Gastrocnemius medialis (tissue), 4 donors: ENCODE results near the gene SLC16A9. TPM values are rescaled to one million over a fixed set of nuclear protein-coding genes. Genes with fewer than 3 reads are reported as not detected.

Experiments
- ATAC-seq, 2 donors: fragments of 150-250 bp; one replicate each; pipeline ENCODE4 v1.9.1; 2016
- DNase-seq, 2 donors: peaks; one replicate each; pipeline ENCODE4 v3.0.0-alpha.2; 2019
- H3K27ac ChIP-seq, 4 donors: fragments of 200-600 bp; sonication (generic); 1 replicate in 1 of 4; 2 replicates in 3 of 4; pipeline ENCODE4 v1.5.1; 2016 to 2018; ENCODE audit warnings: mild to moderate bottlenecking in 2 of 4, moderate library complexity in 1 of 4
- H3K27me3 ChIP-seq, 3 donors: fragments of 200-600 bp; sonication (generic) in 2 of 3; 1 replicate in 1 of 3; 2 replicates in 2 of 3; pipeline versions ENCODE4 v1.5.1 to v1.6.0; 2016 to 2019; ENCODE audit warnings: mild to moderate bottlenecking in 1 of 3, moderate library complexity in 1 of 3
- H3K36me3 ChIP-seq, 2 donors: fragments of 200-600 bp; sonication (generic) in 1 of 2; one replicate each; pipeline ENCODE4 v1.5.1; 2017 to 2018
- H3K4me1 ChIP-seq, 2 donors: fragments of 200-600 bp; sonication (generic) in 1 of 2; one replicate each; pipeline ENCODE4 v1.5.1; 2016 to 2017; ENCODE audit warnings: mild to moderate bottlenecking in 2 of 2
- H3K4me3 ChIP-seq, 4 donors: fragments of 200-600 bp; sonication (generic) in 3 of 4; 1 replicate in 1 of 4; 2 replicates in 3 of 4; pipeline ENCODE4 v1.5.1; 2016 to 2019; ENCODE audit warnings: mild to moderate bottlenecking in 2 of 4
- H3K9me3 ChIP-seq, 3 donors: fragments of 200-600 bp; sonication (generic) in 2 of 3; 1 replicate in 1 of 3; 2 replicates in 2 of 3; pipeline ENCODE4 v1.5.1; 2016 to 2019
- POLR2A ChIP-seq, 2 donors: fragments of 450-650 bp; IDR thresholded peaks; one replicate each; pipeline ENCODE4 v1.6.1; 2017; ENCODE audit warnings: antibody characterized with exemption in 2 of 2, mild to moderate bottlenecking in 2 of 2, moderate library complexity in 2 of 2
- in situ Hi-C, 4 donors: fragments of 200-750 bp; cut with MboI; loops; one replicate each; pipeline versions ENCODE4 v1.15.0 to v1.8.0; 2017; ENCODE audit warnings: low sequenced_read_pairs in 4 of 4
- intact Hi-C: fragments of 100-400 bp; cut with DNase I; formaldehyde crosslinking; loops from one replicate; pipeline ENCODE4 v1.15.1; 2023; ENCODE audit warnings: low total_unique reads
- total RNA-seq, 4 donors: library from RNA; depleted of rRNA; stranded (reverse); fragments of >200 nt; gene quantifications; one replicate each; pipeline versions ENCODE4 v1.1.0 to v1.2.3, GENCODE V29; 2016
- TF ChIP-seq, protein P1 (sequence below), 5 experiments: fragments of 450-650 bp in 3 of 5; fragments of 200-600 bp in 2 of 5; sonication (generic) in 2 of 5; IDR thresholded peaks in 4 of 5; conservative IDR thresholded peaks in 1 of 5; 1 replicate in 4 of 5; 2 replicates in 1 of 5; pipeline ENCODE4 v1.5.1; 2016 to 2019; ENCODE audit warnings: antibody characterized with exemption in 5 of 5, mild to moderate bottlenecking in 3 of 5, moderate library complexity in 3 of 5

The SLC16A9 gene
- total RNA-seq, 4 donors from 2014 or later: 0.73 to 7.4 (median 3.3) TPM

- H3K36me3 ChIP-seq: no peaks in the 10 kb centered on the region
- H3K9me3 ChIP-seq: no peaks in the 10 kb centered on the region
- H3K27ac ChIP-seq: no peak overlapping the region
- H3K27me3 ChIP-seq: no peaks in the 10 kb centered on the region
- H3K4me1 ChIP-seq: peaks cover 6 to 12% of the 10 kb centered on the region in 2 donors
- intact Hi-C loops (no loop called here), in situ Hi-C loops (no loop called here)
- TF ChIP-seq, protein P1, sequence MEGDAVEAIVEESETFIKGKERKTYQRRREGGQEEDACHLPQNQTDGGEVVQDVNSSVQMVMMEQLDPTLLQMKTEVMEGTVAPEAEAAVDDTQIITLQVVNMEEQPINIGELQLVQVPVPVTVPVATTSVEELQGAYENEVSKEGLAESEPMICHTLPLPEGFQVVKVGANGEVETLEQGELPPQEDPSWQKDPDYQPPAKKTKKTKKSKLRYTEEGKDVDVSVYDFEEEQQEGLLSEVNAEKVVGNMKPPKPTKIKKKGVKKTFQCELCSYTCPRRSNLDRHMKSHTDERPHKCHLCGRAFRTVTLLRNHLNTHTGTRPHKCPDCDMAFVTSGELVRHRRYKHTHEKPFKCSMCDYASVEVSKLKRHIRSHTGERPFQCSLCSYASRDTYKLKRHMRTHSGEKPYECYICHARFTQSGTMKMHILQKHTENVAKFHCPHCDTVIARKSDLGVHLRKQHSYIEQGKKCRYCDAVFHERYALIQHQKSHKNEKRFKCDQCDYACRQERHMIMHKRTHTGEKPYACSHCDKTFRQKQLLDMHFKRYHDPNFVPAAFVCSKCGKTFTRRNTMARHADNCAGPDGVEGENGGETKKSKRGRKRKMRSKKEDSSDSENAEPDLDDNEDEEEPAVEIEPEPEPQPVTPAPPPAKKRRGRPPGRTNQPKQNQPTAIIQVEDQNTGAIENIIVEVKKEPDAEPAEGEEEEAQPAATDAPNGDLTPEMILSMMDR (IDR thresholded peaks at IDR 0.05 in 4 of 5, conservative IDR thresholded peaks at IDR 0.05 in 1 of 5): no peak
- ATAC-seq (no peak), DNase-seq (no peak)
- no peak overlapping the region for H3K4me3 ChIP-seq
Measured at GRCh38 chr10:59654007-59654406, 55.6 kb downstream of the SLC16A9 start.

DNA sequence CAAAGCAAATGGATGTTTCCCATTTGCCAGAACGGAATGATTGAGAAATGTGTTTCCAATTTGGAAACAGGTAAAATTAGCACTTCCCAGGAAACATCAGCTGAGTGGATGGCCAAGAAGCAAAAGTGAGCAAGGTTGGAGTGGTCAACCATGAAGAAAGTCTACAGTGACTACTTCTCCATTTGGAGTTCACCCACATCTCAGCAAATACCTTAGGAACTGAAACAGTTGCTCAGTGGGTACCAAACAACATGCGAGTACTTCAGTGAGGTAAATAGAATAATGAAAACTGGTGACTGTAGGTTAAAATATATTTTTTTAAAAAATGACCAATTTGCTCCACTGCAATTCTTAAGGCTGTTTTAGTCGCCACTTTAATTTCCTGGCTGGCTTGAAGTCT, 57.7 kb downstream of the SLC16A9 start:
- ATAC-seq (no peak), DNase-seq (no peak)
- H3K36me3 ChIP-seq: no peaks in the 10 kb centered on the region
- H3K27ac ChIP-seq: no peak overlapping the region
- H3K9me3 ChIP-seq: no peaks in the 10 kb centered on the region
- no peak for TF ChIP-seq POLR2A (IDR thresholded peaks at IDR 0.05)
- TF ChIP-seq, protein P1 (IDR thresholded peaks at IDR 0.05 in 4 of 5, conservative IDR thresholded peaks at IDR 0.05 in 1 of 5): no peak
- in situ Hi-C loops: no loop called here
- H3K27me3 ChIP-seq: no peaks in the 10 kb centered on the region
- no peak overlapping the region for H3K4me3 ChIP-seq
- peaks cover 15 to 18% of the 10 kb centered on the region in 2 donors for H3K4me1 ChIP-seq
- intact Hi-C loops: no loop called here

GRCh38 chr10:59649606-59650346, 59.9 kb downstream of the SLC16A9 start:
- ATAC-seq: peak; percentile 86 to 88
- Histone ChIP-seq H3K27me3 (no peaks in the 10 kb centered on the region), H3K27ac (peak overlapping the region in 2 of 4 donors; percentile 19 to 31), H3K4me3 (no peak overlapping the region), H3K9me3 (no peaks in the 10 kb centered on the region), H3K4me1 (peaks cover 15 to 18% of the 10 kb centered on the region in 2 donors), H3K36me3 (no peaks in the 10 kb centered on the region)
- in situ Hi-C loops: loop anchor here in 1 of 4 donors (25.0 kb wide), 1 partner anchor 388 kb away; no protein-coding TSS in a partner anchor
- intact Hi-C loops: no loop called here
- peak; percentile 7 to 23 for DNase-seq
- TF ChIP-seq POLR2A (IDR thresholded peaks at IDR 0.05): no peak
- TF ChIP-seq, protein P1 (IDR thresholded peaks at IDR 0.05 in 4 of 5, conservative IDR thresholded peaks at IDR 0.05 in 1 of 5): no peak

DNA sequence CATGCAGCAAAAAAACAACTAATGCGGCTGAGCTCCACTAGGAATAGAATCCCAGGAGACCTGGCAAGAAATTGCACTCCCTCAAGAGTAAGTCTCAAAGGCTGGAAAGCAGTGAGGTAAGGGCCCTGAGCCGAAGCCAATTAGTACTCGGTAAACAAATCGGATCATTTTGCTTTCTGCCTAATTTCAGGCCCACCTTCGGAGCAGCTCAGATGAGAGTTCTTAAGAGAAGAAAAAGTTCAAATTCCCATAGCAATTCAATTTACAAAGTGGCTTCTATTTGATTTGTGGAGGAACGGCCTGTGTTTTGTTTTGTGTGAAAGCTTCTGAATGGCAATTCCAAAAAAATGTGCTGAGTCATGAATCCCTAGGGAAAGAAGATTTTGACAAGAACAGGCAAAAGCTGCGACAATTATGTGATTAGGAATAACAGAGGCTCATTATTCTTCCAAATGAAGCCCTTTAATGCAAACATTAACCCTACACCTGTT, 60.9 kb downstream of the SLC16A9 start:
- H3K4me3 ChIP-seq: peak overlapping the region in 1 of 4 donors; percentile 23
- intact Hi-C loops: no loop called here
- H3K27ac ChIP-seq: peak overlapping the region in 1 of 4 donors; percentile 53
- peaks cover 15 to 18% of the 10 kb centered on the region in 2 donors for H3K4me1 ChIP-seq
- no peaks in the 10 kb centered on the region for H3K36me3 ChIP-seq
- in situ Hi-C loops: loop anchor here in 1 of 4 donors (25.0 kb wide), 1 partner anchor 389 kb away; no protein-coding TSS in a partner anchor
- DNase-seq (no peak), ATAC-seq (no peak)
- H3K9me3 ChIP-seq: no peaks in the 10 kb centered on the region
- H3K27me3 ChIP-seq: no peaks in the 10 kb centered on the region
- TF ChIP-seq, protein P1 (IDR thresholded peaks at IDR 0.05 in 4 of 5, conservative IDR thresholded peaks at IDR 0.05 in 1 of 5): no peak
- TF ChIP-seq POLR2A (IDR thresholded peaks at IDR 0.05): no peak
